Nephron progenitor cell (in vitro differentiated cells): ENCODE measurements around the gene DDX46.
"Not testable (repeated sequence)": the region's sequence is repeated elsewhere in the genome, so short reads cannot be mapped to it uniquely, and the experiment has no call there.

Source experiments
- DNase-seq: peaks from one replicate; pipeline ENCODE4 v3.0.0; 2021
- H3K27ac Mint-ChIP-seq: 2 replicates; pipeline ENCODE4 v1.8.0; 2021; ENCODE audit warnings: mild to moderate bottlenecking, moderate library complexity, mixed read lengths
- H3K27me3 Mint-ChIP-seq: 2 replicates; pipeline ENCODE4 v1.8.0; 2021; ENCODE audit warnings: mild to moderate bottlenecking, low read depth, mixed read lengths; ENCODE audit not compliant: poor library complexity
- H3K36me3 Mint-ChIP-seq: 2 replicates; pipeline ENCODE4 v1.8.0; 2021; ENCODE audit warnings: low read depth, mixed read lengths
- H3K4me1 Mint-ChIP-seq: 2 replicates; pipeline ENCODE4 v1.8.0; 2021; ENCODE audit warnings: mixed read lengths
- H3K4me3 Mint-ChIP-seq: 2 replicates; pipeline ENCODE4 v1.8.0; 2021; ENCODE audit warnings: mild to moderate bottlenecking, moderate library complexity, mixed read lengths
- H3K9me3 Mint-ChIP-seq: 2 replicates; pipeline ENCODE4 v1.8.0; 2021; ENCODE audit warnings: mild to moderate bottlenecking, moderate library complexity, mixed read lengths
- TF ChIP-seq, protein P1 (sequence below): fragments of 200-600 bp; sonication (generic); IDR thresholded peaks from 2 replicates; pipeline ENCODE4 v1.5.0; 2021; ENCODE audit warnings: antibody characterized with exemption

The DDX46 gene

DNA sequence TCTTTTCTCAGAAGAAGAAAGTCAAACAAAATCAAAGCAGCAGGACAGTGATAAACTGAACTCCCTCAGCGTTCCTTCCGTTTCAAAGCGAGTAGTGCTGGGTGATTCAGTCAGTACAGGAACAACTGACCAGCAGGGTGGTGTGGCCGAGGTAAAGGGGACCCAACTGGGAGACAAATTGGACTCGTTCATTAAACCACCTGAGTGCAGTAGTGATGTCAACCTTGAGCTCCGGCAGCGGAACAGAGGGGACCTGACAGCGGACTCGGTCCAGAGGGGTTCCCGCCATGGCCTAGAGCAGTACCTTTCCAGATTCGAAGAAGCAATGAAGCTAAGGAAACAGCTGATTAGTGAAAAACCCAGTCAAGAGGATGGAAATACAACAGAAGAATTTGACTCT lies 17.5 kb upstream of the DDX46 start:
- peak overlapping the region; percentile 32 for H3K4me3 Mint-ChIP-seq
- peaks cover 28% of the 10 kb centered on the region for H3K36me3 Mint-ChIP-seq
- H3K27ac Mint-ChIP-seq = no peak overlapping the region
- TF ChIP-seq, protein P1, sequence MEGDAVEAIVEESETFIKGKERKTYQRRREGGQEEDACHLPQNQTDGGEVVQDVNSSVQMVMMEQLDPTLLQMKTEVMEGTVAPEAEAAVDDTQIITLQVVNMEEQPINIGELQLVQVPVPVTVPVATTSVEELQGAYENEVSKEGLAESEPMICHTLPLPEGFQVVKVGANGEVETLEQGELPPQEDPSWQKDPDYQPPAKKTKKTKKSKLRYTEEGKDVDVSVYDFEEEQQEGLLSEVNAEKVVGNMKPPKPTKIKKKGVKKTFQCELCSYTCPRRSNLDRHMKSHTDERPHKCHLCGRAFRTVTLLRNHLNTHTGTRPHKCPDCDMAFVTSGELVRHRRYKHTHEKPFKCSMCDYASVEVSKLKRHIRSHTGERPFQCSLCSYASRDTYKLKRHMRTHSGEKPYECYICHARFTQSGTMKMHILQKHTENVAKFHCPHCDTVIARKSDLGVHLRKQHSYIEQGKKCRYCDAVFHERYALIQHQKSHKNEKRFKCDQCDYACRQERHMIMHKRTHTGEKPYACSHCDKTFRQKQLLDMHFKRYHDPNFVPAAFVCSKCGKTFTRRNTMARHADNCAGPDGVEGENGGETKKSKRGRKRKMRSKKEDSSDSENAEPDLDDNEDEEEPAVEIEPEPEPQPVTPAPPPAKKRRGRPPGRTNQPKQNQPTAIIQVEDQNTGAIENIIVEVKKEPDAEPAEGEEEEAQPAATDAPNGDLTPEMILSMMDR = no peak
- no peaks in the 10 kb centered on the region for H3K27me3 Mint-ChIP-seq
- peaks cover 26% of the 10 kb centered on the region for H3K4me1 Mint-ChIP-seq
- no peak for DNase-seq
- no peaks in the 10 kb centered on the region for H3K9me3 Mint-ChIP-seq

DNA sequence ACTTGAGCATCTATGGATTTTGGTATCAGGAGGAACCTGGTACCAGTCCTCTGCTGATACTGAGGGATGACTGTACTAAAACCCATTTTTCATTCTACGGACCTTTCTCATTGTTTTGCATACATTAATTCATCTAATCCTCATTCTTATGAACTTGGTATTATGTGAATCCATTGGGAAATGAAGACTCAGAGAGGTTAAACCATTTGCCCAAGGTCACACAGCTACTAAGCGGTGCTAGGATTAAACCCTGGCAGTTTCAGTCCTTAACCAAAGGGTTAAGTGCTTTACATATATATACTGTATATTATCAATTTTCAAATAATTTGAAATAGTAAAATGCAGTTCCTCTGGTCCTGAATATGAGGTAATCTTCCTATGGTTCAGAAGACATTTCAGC lies 16.4 kb upstream of the DDX46 start:
- Mint-ChIP-seq H3K27me3 (no peaks in the 10 kb centered on the region), H3K36me3 (peaks cover 28% of the 10 kb centered on the region), H3K27ac (no peak overlapping the region), H3K9me3 (no peaks in the 10 kb centered on the region), H3K4me1 (peaks cover 26% of the 10 kb centered on the region), H3K4me3 (no peak overlapping the region)
- DNase-seq = no peak
- TF ChIP-seq, protein P1 = no peak

DNA sequence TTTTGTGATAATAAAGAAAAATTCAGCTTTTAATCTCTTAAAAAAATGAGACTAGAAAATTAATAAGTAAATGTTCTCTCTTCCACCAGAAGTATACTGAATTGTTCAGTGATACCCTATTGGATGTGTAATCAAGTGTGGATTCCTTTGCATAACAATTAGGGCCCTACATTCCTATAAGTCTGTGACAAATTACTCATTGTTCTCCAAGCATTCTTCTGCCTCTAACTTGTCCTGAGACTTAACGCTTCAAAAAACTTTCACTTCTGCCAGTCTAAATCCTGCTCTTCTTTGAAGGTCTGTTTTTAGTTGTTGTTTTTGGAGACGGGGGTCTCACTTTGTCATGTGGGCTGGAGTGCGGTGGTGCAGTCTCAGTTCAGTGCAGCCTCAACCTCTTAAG lies 9.2 kb upstream of the DDX46 start:
- no peaks in the 10 kb centered on the region for H3K9me3 Mint-ChIP-seq
- peak overlapping the region; percentile 90 for H3K27ac Mint-ChIP-seq
- H3K27me3 Mint-ChIP-seq = no peaks in the 10 kb centered on the region
- TF ChIP-seq, protein P1 = no peak
- no peaks in the 10 kb centered on the region for H3K4me1 Mint-ChIP-seq
- no peak overlapping the region for H3K4me3 Mint-ChIP-seq
- DNase-seq = no peak
- H3K36me3 Mint-ChIP-seq = peaks cover 16% of the 10 kb centered on the region

DNA sequence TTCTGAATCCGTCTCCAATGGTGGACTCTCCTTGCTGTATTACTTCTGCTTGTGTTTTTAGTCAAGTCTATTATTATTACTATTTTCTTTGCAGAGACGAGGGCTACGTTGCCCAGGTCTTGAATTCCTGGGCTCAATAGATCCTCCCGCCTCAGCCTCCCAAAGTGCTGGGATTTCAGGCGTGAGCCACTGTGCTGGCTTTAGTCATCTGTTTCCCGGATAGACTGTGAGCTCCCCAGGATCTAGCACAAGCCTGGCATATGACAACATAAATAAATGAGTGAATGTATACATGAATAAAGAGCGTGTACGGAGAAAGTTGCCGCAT lies 439 bp upstream of the DDX46 start:
- no peak for DNase-seq
- Mint-ChIP-seq H3K4me3 (peak overlapping the region; percentile 100), H3K27ac (peak overlapping the region; percentile 55), H3K9me3 (no peaks in the 10 kb centered on the region), H3K36me3 (peaks cover 5% of the 10 kb centered on the region), H3K4me1 (peaks cover 36% of the 10 kb centered on the region), H3K27me3 (peaks cover 3% of the 10 kb centered on the region)
- TF ChIP-seq, protein P1 = no peak

DNA sequence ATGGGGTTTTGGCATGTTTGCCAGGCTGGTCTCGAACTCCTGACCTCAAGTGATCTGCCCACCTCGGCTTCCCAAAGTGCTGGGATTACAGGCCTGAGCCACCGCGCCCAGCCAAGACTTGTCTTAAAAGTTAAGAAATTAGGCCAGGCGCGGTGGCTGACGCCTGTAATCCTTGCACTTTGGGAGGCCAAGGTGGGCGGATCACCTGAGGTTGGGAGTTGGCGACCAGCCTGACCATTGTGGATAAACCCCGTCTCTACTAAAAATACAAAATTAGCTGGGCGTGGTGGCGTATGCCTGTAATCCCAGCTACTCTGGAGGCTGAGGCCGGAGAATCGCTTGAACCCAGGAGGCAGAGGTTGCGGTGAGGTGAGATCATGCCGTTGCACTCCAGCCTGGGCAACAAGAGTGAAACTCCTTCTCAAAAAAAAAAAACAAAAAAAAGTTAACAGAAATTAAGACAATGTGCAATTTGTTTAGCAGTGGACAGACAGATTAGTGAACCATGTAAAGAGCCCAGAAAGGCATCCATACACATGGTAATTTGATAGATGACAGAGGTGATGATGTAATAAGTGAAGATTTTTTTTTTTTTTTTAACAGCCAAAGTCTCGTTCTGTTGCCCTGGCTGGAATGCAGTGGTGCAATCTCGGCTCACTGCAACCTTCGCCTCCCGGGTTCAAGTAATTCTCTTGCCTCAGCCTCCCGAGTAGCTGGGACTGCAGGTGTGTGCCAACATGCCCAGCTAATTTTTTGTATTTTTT lies 9.1 kb downstream of the DDX46 start:
- not testable (repeated sequence) for H3K9me3 Mint-ChIP-seq, H3K4me3 Mint-ChIP-seq, H3K27ac Mint-ChIP-seq, DNase-seq, H3K27me3 Mint-ChIP-seq, H3K4me1 Mint-ChIP-seq
- peaks cover 59% of the 10 kb centered on the region for H3K36me3 Mint-ChIP-seq

DNA sequence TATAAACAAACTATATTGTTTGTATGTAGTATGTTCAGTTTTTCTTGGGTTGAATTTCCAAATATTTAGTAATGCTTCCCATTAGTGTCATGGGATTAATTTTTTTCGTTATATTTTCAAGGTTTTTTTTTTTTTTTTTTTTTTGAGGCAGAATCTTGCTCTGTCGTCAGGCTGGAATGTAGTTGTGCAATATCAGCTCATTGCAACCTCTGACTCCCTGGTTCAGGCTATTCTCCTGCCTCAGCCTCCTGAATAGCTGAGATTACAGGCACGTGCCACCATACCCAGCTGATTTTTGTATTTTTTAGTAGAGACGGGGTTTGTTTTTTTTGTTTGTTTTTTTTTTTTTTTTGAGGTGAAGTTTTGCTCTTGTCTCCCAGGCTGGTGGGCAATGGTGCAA lies 10.6 kb downstream of the DDX46 start:
- Mint-ChIP-seq H3K36me3 (peaks cover 69% of the 10 kb centered on the region), H3K4me3 (no peak overlapping the region), H3K27me3 (no peaks in the 10 kb centered on the region), H3K27ac (no peak overlapping the region), H3K4me1 (no peaks in the 10 kb centered on the region), H3K9me3 (no peaks in the 10 kb centered on the region)
- no peak for DNase-seq
- TF ChIP-seq, protein P1 = no peak
